GM21423 (cell line): Measurements from ENCODE around the gene POLD2.

ENCODE experiments used
- ATAC-seq: cut with Tn5 transposase; IDR thresholded peaks from one replicate; pipeline ENCODE4 v1.9.1; 2021; ENCODE audit warnings: mild to moderate bottlenecking, moderate library complexity; ENCODE audit not compliant: unreplicated experiment

Gene POLD2

GRCh38 chr7:44083796-44084195 is 39.6 kb downstream of the POLD2 start:
- no peak for ATAC-seq

- ATAC-seq, result peak; percentile 93
These were observed 40.7 kb downstream of the POLD2 start for GRCh38 chr7:44082541-44083207.

- no peak for ATAC-seq
These were observed 42.0 kb downstream of the POLD2 start for GRCh38 chr7:44081266-44081748.

GRCh38 chr7:44080686-44081265 is 42.6 kb downstream of the POLD2 start:
- ATAC-seq, result no peak

- no peak for ATAC-seq
These were observed 43.2 kb downstream of the POLD2 start for GRCh38 chr7:44080118-44080517.

- no peak for ATAC-seq
These were observed 43.9 kb downstream of the POLD2 start for GRCh38 chr7:44079331-44080021.

- no peak for ATAC-seq
These were observed 44.8 kb downstream of the POLD2 start for GRCh38 chr7:44078521-44078920.

GRCh38 chr7:44077681-44078091 is 45.7 kb downstream of the POLD2 start:
- no peak for ATAC-seq

- ATAC-seq, result no peak
These were observed 46.3 kb downstream of the POLD2 start for GRCh38 chr7:44077061-44077460.

- ATAC-seq, result no peak
These were observed 47.0 kb downstream of the POLD2 start for GRCh38 chr7:44076101-44076895.

GRCh38 chr7:44075296-44076075 is 47.9 kb downstream of the POLD2 start:
- ATAC-seq, result no peak

GRCh38 chr7:44074349-44074695 is 49.0 kb downstream of the POLD2 start:
- ATAC-seq, result no peak

- ATAC-seq, result peak; percentile 53
These were observed 49.5 kb downstream of the POLD2 start for GRCh38 chr7:44073664-44074348.

GRCh38 chr7:44072364-44073231 is 50.8 kb downstream of the POLD2 start:
- no peak for ATAC-seq

- no peak for ATAC-seq
These were observed 51.5 kb downstream of the POLD2 start for GRCh38 chr7:44071726-44072363.

- no peak for ATAC-seq
These were observed 55.3 kb downstream of the POLD2 start for GRCh38 chr7:44068054-44068453.

GRCh38 chr7:44067064-44067951 is 56.0 kb downstream of the POLD2 start:
- ATAC-seq, result no peak
